ENCODE results near the gene KAZN. TPM values are rescaled to one million over a fixed set of nuclear protein-coding genes. Genes with fewer than 3 reads are reported as not detected.

The KAZN gene
- total RNA-seq, 1 donor from 2014 or later, result 21.2 TPM

- Histone ChIP-seq H3K27ac (no peak overlapping the region), H3K27me3 (ENCODE audit: low read depth) (no peaks in the 10 kb centered on the region), H3K36me3 (no peaks in the 10 kb centered on the region), H3K9me3 (no peaks in the 10 kb centered on the region), H3K4me3 (no peak overlapping the region), H3K4me1 (no peaks in the 10 kb centered on the region)
- no peak for DNase-seq
- intact Hi-C loops (cut with DNase I), result no loop called here
- no peak for TF ChIP-seq CTCF (IDR thresholded peaks at IDR 0.05)
- no peak for ATAC-seq
These were observed 305.4 kb downstream of the KAZN start for GRCh38 chr1:14903922-14904321.

GRCh38 chr1:14906665-14907064 lies 308.2 kb downstream of the KAZN start:
- no peaks in the 10 kb centered on the region for H3K36me3 ChIP-seq
- DNase-seq (no peak), ATAC-seq (no peak)
- H3K4me1 ChIP-seq, result peaks cover 7% of the 10 kb centered on the region
- H3K9me3 ChIP-seq, result no peaks in the 10 kb centered on the region
- TF ChIP-seq CTCF (IDR thresholded peaks at IDR 0.05), result no peak
- no peak overlapping the region for H3K27ac ChIP-seq
- intact Hi-C loops (cut with DNase I), result no loop called here
- no peak overlapping the region for H3K4me3 ChIP-seq
- no peaks in the 10 kb centered on the region for H3K27me3 ChIP-seq (ENCODE audit: low read depth)

GRCh38 chr1:14907416-14907815 lies 308.9 kb downstream of the KAZN start:
- Histone ChIP-seq H3K9me3 (no peaks in the 10 kb centered on the region), H3K36me3 (no peaks in the 10 kb centered on the region), H3K4me1 (peaks cover 7% of the 10 kb centered on the region), H3K27me3 (ENCODE audit: low read depth) (no peaks in the 10 kb centered on the region), H3K27ac (no peak overlapping the region), H3K4me3 (no peak overlapping the region)
- DNase-seq (no peak), ATAC-seq (no peak)
- TF ChIP-seq CTCF (IDR thresholded peaks at IDR 0.05), result no peak
- intact Hi-C loops (cut with DNase I), result no loop called here

GRCh38 chr1:14909273-14909672 lies 310.8 kb downstream of the KAZN start:
- Histone ChIP-seq H3K36me3 (no peaks in the 10 kb centered on the region), H3K9me3 (no peaks in the 10 kb centered on the region), H3K4me1 (peaks cover 7% of the 10 kb centered on the region), H3K27me3 (ENCODE audit: low read depth) (no peaks in the 10 kb centered on the region), H3K4me3 (no peak overlapping the region), H3K27ac (no peak overlapping the region)
- no peak for TF ChIP-seq CTCF (IDR thresholded peaks at IDR 0.05)
- ATAC-seq (no peak), DNase-seq (no peak)
- intact Hi-C loops (cut with DNase I), result no loop called here

- no peak overlapping the region for H3K4me3 ChIP-seq
- no peaks in the 10 kb centered on the region for H3K9me3 ChIP-seq
- ATAC-seq (no peak), DNase-seq (no peak)
- no peak overlapping the region for H3K27ac ChIP-seq
- no peaks in the 10 kb centered on the region for H3K27me3 ChIP-seq (ENCODE audit: low read depth)
- H3K4me1 ChIP-seq, result peaks cover 7% of the 10 kb centered on the region
- intact Hi-C loops (cut with DNase I), result no loop called here
- no peaks in the 10 kb centered on the region for H3K36me3 ChIP-seq
- no peak for TF ChIP-seq CTCF (IDR thresholded peaks at IDR 0.05)
These were observed 311.5 kb downstream of the KAZN start for GRCh38 chr1:14909920-14910460.
